ENCODE measurements around the gene NUBP1. TPM values are rescaled to one million over a fixed set of nuclear protein-coding genes. Genes with fewer than 3 reads are reported as not detected.
"Not testable (repeated sequence)": the region's sequence is repeated elsewhere in the genome, so short reads cannot be mapped to it uniquely, and the experiment has no call there.

Gene NUBP1
- total RNA-seq, 1 donor from 2014 or later = 32.9 TPM

DNA sequence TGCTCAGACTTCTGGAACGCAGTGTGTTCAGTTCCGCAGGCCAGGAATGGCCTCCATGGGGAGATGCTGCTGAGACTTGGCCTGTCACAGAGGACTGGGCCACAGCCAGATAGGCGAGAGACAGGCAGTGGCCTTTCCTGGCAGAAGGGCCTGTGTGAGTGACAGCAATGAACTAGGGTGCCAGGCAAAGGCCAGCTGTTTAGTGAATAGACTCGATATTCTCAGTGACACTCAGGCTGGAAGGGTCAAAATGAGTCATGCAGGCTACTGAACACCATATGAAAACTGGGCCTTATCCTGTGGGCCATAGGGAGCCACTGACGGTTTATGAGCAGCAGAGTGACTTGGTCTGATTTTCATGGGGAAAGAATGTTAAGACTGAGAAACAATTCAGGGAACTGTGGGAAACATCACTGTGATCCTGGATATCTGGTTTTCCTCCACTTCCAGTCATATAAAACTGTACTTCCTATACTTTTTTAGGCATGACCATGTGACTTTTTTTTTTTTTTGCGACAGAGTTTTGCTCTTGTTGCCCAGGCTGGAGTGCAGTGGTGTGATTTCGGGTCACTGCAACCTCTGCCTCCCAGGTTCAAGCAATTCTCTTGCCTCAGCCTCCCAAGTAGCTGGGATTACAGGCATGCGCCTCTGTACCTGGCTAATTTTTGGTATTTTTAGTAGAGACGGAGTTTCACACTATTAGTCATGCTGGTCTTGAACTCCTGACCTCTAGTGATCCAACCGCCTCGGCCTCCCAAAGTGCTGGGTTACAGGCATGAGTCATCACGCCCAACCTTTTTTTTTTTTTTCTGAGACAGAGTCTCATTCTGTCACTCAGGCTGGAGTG lies 5.2 kb upstream of the NUBP1 start:
- peaks cover 22% of the 10 kb centered on the region for H3K4me1 Mint-ChIP-seq

DNA sequence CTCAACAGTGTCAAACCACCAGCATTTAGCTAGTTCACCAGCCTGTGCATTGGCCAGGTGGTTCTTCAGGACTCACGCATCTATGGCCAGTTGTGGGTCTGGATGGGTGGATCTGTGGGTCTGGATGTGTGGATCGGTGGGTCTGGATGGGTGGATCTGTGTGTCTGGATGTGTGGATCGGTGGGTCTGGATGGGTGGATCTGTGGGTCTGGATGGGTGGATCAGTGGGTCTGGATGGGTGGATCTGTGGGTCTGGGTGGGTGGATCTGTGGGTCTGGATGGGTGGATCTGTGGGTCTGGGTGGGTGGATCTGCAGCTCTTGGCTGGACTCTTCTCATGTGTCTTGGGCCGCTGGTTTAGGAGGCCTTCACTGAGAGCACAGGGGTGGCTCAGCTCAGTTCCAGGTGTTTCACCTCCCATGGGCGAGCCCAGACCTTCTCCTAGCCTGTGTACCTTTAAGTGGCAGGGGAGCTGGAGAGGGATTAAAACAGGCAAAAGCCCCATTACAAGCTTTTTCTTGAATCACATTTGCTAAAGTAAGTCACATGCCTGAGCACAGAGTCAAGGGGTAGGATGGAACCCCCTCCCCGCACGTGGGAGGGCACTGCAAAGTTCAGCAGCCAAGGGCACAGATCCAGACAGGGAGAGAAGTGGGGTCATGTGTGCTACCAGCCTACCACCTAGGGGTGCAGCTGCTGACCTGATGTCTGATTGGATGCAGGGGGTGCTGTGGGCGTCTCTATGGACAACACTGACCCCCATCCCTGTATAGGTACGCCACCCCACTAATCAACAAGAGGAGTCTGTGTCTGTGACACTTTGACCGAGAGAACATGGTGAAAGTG lies 3.4 kb upstream of the NUBP1 start:
- Mint-ChIP-seq H3K9me3 (no peaks in the 10 kb centered on the region), H3K36me3 (ENCODE audit: low read depth) (no peaks in the 10 kb centered on the region), H3K27me3 (ENCODE audit: low read depth) (no peaks in the 10 kb centered on the region), H3K4me1 (peaks cover 34% of the 10 kb centered on the region), H3K4me3 (no peak overlapping the region), H3K27ac (ENCODE audit: unreplicated experiment) (peak overlapping the region; percentile 24)
- DNase-seq (ENCODE audit: low read depth, low spot score) = no peak
- TF ChIP-seq, protein P1, sequence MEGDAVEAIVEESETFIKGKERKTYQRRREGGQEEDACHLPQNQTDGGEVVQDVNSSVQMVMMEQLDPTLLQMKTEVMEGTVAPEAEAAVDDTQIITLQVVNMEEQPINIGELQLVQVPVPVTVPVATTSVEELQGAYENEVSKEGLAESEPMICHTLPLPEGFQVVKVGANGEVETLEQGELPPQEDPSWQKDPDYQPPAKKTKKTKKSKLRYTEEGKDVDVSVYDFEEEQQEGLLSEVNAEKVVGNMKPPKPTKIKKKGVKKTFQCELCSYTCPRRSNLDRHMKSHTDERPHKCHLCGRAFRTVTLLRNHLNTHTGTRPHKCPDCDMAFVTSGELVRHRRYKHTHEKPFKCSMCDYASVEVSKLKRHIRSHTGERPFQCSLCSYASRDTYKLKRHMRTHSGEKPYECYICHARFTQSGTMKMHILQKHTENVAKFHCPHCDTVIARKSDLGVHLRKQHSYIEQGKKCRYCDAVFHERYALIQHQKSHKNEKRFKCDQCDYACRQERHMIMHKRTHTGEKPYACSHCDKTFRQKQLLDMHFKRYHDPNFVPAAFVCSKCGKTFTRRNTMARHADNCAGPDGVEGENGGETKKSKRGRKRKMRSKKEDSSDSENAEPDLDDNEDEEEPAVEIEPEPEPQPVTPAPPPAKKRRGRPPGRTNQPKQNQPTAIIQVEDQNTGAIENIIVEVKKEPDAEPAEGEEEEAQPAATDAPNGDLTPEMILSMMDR (conservative IDR thresholded peaks at IDR 0.05) = no peak

More for the DNA sequence above, 5.2 kb upstream of the NUBP1 start:
- H3K27me3 Mint-ChIP-seq (ENCODE audit: low read depth) = no peaks in the 10 kb centered on the region
- peak overlapping the region; percentile 19 for H3K27ac Mint-ChIP-seq (ENCODE audit: unreplicated experiment)
- no peak overlapping the region for H3K4me3 Mint-ChIP-seq
- TF ChIP-seq, protein P1 (conservative IDR thresholded peaks at IDR 0.05) = no peak
- no peaks in the 10 kb centered on the region for H3K36me3 Mint-ChIP-seq (ENCODE audit: low read depth)
- H3K9me3 Mint-ChIP-seq = no peaks in the 10 kb centered on the region
- DNase-seq (ENCODE audit: low read depth, low spot score) = no peak

DNA sequence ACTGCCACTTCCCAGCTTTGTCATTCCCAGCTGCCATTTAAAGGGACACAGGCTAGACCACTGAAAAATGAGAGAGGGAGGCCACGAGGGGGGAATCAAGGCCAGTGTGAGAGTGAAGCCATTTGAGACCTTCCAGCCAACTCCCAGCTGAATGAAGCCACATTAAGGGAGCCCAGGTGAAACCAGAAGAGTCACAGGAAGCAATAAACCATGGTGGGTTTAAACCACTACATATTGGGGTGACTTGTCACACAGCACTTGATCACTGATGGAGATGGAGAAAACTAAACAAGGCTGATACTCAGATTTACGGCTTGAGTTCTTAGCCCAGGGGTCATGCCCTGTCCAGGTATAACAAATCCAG lies 2.8 kb upstream of the NUBP1 start:
- no peak overlapping the region for H3K27ac Mint-ChIP-seq (ENCODE audit: unreplicated experiment)
- peaks cover 39% of the 10 kb centered on the region for H3K4me1 Mint-ChIP-seq
- H3K36me3 Mint-ChIP-seq (ENCODE audit: low read depth) = no peaks in the 10 kb centered on the region
- no peak for DNase-seq (ENCODE audit: low read depth, low spot score)
- H3K27me3 Mint-ChIP-seq (ENCODE audit: low read depth) = no peaks in the 10 kb centered on the region
- TF ChIP-seq, protein P1 (conservative IDR thresholded peaks at IDR 0.05) = no peak
- no peaks in the 10 kb centered on the region for H3K9me3 Mint-ChIP-seq
- H3K4me3 Mint-ChIP-seq = peak overlapping the region; percentile 47

DNA sequence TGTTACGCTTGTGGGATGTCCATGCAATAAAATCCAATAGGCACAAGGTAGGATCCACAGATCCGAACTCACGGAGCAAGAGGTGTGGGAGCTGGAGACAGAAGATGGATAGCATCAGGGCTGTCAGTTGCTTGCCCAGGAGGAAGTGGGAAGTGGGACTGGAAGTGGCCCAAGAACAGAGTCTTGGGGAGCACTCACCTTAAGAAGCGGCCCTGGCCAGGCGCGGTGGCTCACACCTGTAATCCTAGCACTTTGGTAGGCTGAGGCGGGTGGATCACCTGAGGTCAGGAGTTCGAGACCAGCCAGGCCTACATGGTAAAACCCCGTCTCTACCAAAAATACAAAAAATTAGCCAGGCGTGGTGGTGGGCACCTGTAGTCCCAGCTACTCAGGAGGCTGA lies 2.4 kb upstream of the NUBP1 start:
- DNase-seq (ENCODE audit: low read depth, low spot score); H3K27ac Mint-ChIP-seq (ENCODE audit: unreplicated experiment); H3K36me3 Mint-ChIP-seq (ENCODE audit: low read depth); H3K27me3 Mint-ChIP-seq (ENCODE audit: low read depth); H3K9me3 Mint-ChIP-seq: not testable (repeated sequence)
- peaks cover 40% of the 10 kb centered on the region for H3K4me1 Mint-ChIP-seq
- H3K4me3 Mint-ChIP-seq = peak overlapping the region; percentile 47

DNA sequence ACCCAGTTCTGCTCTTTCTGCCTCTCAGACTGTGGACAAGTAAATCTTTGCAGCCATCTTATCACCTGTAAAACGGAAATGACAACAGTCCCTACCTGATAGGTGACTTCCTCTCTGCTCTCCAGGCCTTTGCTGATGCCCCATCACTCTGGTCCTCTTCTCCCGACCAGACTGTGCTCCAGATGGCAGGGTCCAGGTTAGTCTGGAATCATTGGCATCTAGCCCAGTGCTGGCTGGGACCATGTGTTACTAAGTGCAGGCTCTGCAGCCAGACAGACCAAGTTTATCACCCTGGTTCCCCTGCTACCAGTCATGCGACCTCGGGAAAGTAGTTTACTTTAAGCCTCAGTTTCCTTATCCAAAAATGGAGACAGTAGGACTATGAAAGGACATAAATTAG lies 1.8 kb upstream of the NUBP1 start:
- DNase-seq (ENCODE audit: low read depth, low spot score) = no peak
- Mint-ChIP-seq H3K4me3 (peak overlapping the region; percentile 23), H3K4me1 (peaks cover 39% of the 10 kb centered on the region), H3K27ac (ENCODE audit: unreplicated experiment) (no peak overlapping the region), H3K9me3 (no peaks in the 10 kb centered on the region), H3K36me3 (ENCODE audit: low read depth) (no peaks in the 10 kb centered on the region), H3K27me3 (ENCODE audit: low read depth) (no peaks in the 10 kb centered on the region)
- TF ChIP-seq, protein P1 (conservative IDR thresholded peaks at IDR 0.05) = no peak

DNA sequence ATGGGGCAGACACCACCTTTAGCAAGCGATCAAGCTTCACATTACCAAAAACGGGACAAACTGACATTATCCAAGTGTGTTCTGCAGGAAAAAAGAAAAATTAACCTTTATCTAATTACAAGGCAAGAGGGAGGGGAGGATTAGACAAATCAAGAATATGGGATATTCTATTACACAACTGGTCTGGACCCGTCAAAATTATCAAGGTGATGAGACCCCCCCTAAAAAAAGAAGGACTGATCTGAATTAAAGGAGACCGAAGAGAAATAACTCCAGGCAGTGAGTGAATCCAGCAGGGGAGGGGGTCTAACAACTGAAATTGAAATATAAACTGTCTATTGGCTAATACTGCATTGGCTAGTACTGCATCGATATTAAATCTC lies 424 bp upstream of the NUBP1 start:
- Mint-ChIP-seq H3K4me3 (peak overlapping the region; percentile 97), H3K36me3 (ENCODE audit: low read depth) (no peaks in the 10 kb centered on the region), H3K4me1 (peaks cover 32% of the 10 kb centered on the region)

More for the DNA sequence above, 424 bp upstream of the NUBP1 start:
- DNase-seq (ENCODE audit: low read depth, low spot score) = no peak
- Mint-ChIP-seq H3K27ac (ENCODE audit: unreplicated experiment) (peak overlapping the region; percentile 99), H3K9me3 (no peaks in the 10 kb centered on the region), H3K27me3 (ENCODE audit: low read depth) (no peaks in the 10 kb centered on the region)
- TF ChIP-seq, protein P1 (conservative IDR thresholded peaks at IDR 0.05) = no peak

All from neural crest cell (in vitro differentiated cells).